ENCODE results near the gene FERMT3. TPM values are rescaled to one million over a fixed set of nuclear protein-coding genes. Genes with fewer than 3 reads are reported as not detected.

Gene FERMT3
- total and polyA plus RNA-seq, 2 of the 13 experiments (the other 11 are each of a cell fraction or from before 2014, with no cell fraction given) = 0.29 TPM; not detected in 1

GRCh38 chr11:64253043-64253442 lies 46.5 kb downstream of the FERMT3 start:
- Histone ChIP-seq H3K9me3 (ENCODE audit: low read length) (no peaks in the 10 kb centered on the region), H3K4me1 (ENCODE audit: insufficient read depth, low read length) (peaks cover 46% of the 10 kb centered on the region), H3K27ac (ENCODE audit: extremely low read length, insufficient read depth, low read length) (no peak overlapping the region), H4K20me1 (ENCODE audit: insufficient read depth, low read length) (no peaks in the 10 kb centered on the region), H3K27me3 (ENCODE audit: control insufficient read depth in 1 of 2, insufficient read depth in 2 of 2, low read length in 2 of 2) (no peaks in the 10 kb centered on the region; a peak in 1 of 5 replicates), H3K9ac (ENCODE audit: insufficient read depth, low read depth, low read length) (no peak overlapping the region), H3K36me3 (replicated peaks in 1 of 2; ENCODE audit: control insufficient read depth in 1 of 2, insufficient read depth in 2 of 2, low read length in 2 of 2) (peaks cover 5 to 10% of the 10 kb centered on the region in 2 experiments; a peak in 1 of 5 replicates), H3K4me3 (replicated peaks in 1 of 3; ENCODE audit: insufficient read depth in 1 of 3, low read depth in 2 of 3, low read length in 3 of 3) (no peak overlapping the region), H2AFZ (ENCODE audit: low read length) (no peak overlapping the region), H3K4me2 (ENCODE audit: low read depth, low read length) (no peak overlapping the region), H3K79me2 (ENCODE audit: insufficient read depth, low read length) (peaks cover 7% of the 10 kb centered on the region)
- intact Hi-C loops (cut with micrococcal nuclease; ENCODE audit: unreplicated experiment) = no loop called here
- no TSS peak for BruUV-seq (replicated peaks)
- CTCF ChIA-PET (ENCODE audit: low intra/inter-chr PET ratio, low total read pairs) = no interaction called here
- FAIRE-seq (no peak), ATAC-seq (no peak), DNase-seq (ENCODE audit: low spot score) (no peak)
- POLR2A ChIA-PET = interaction anchor here (1.3 to 2.1 kb wide), 2 partner anchors 12 to 52 kb away, joined by 6 to 7 read pairs; partner anchors contain the start of gene ESRRA
- in situ Hi-C loops (cut with HindIII; ENCODE audit: extremely low pct_ligation_motif_present, low pct_unique_long_range_greater_than_20kb) = no loop called here
- TF ChIP-seq NR1H2 (CRISPR knock-in tag; IDR thresholded peaks at IDR 0.05; ENCODE audit: borderline replicate concordance, low read depth) (no peak), ZNF629 (CRISPR knock-in tag; conservative IDR thresholded peaks at IDR 0.05) (peak; percentile 74), ZNF33B (CRISPR knock-in tag; IDR thresholded peaks at IDR 0.05) (no peak), KLF12 (CRISPR knock-in tag; IDR thresholded peaks at IDR 0.05; ENCODE audit: borderline replicate concordance) (no peak)
- 90% methylated on average over 3 of the region's 8 CpGs for WGBS (ENCODE audit: low lambda C conversion rate)

GRCh38 chr11:64253481-64253880 lies 47.0 kb downstream of the FERMT3 start:
- ATAC-seq = no peak
- Histone ChIP-seq H3K36me3 (replicated peaks in 1 of 2; ENCODE audit: control insufficient read depth in 1 of 2, insufficient read depth in 2 of 2, low read length in 2 of 2) (peaks cover 7 to 10% of the 10 kb centered on the region in 2 experiments; a peak in 3 of 5 replicates), H3K79me2 (ENCODE audit: insufficient read depth, low read length) (peaks cover 7% of the 10 kb centered on the region), H3K9me3 (ENCODE audit: low read length) (no peaks in the 10 kb centered on the region), H2AFZ (ENCODE audit: low read length) (no peak overlapping the region), H4K20me1 (ENCODE audit: insufficient read depth, low read length) (no peaks in the 10 kb centered on the region), H3K4me1 (ENCODE audit: insufficient read depth, low read length) (peaks cover 41% of the 10 kb centered on the region), H3K4me2 (ENCODE audit: low read depth, low read length) (no peak overlapping the region), H3K9ac (ENCODE audit: insufficient read depth, low read depth, low read length) (no peak overlapping the region), H3K27me3 (ENCODE audit: control insufficient read depth in 1 of 2, insufficient read depth in 2 of 2, low read length in 2 of 2) (no peaks in the 10 kb centered on the region; a peak in 1 of 5 replicates), H3K4me3 (replicated peaks in 1 of 3; ENCODE audit: insufficient read depth in 1 of 3, low read depth in 2 of 3, low read length in 3 of 3) (no peak overlapping the region), H3K27ac (ENCODE audit: extremely low read length, insufficient read depth, low read length) (no peak overlapping the region)
- WGBS (ENCODE audit: low lambda C conversion rate) = 94% methylated on average over 5 of the region's 5 CpGs
- CTCF ChIA-PET (ENCODE audit: low intra/inter-chr PET ratio, low total read pairs) = no interaction called here
- POLR2A ChIA-PET = no interaction called here
- intact Hi-C loops (cut with micrococcal nuclease; ENCODE audit: unreplicated experiment) = no loop called here
- no peak for TF ChIP-seq TCF12 (IDR thresholded peaks at IDR 0.05)
- TF ChIP-seq TCF12 (CRISPR knock-in tag; IDR thresholded peaks at IDR 0.05) = no peak
- no peak for TF ChIP-seq ZNF615 (CRISPR knock-in tag; IDR thresholded peaks at IDR 0.05; ENCODE audit: borderline replicate concordance)
- no peak for TF ChIP-seq KLF9 (CRISPR knock-in tag; IDR thresholded peaks at IDR 0.05; ENCODE audit: low read depth)
- TF ChIP-seq ZNF720 (CRISPR knock-in tag; IDR thresholded peaks at IDR 0.05) = no peak
- no peak for TF ChIP-seq PITX1 (CRISPR knock-in tag; IDR thresholded peaks at IDR 0.05)
- TF ChIP-seq ZNF326 (CRISPR knock-in tag; IDR thresholded peaks at IDR 0.05; ENCODE audit: borderline replicate concordance) = no peak
- TF ChIP-seq ZNF234 (CRISPR knock-in tag; conservative IDR thresholded peaks at IDR 0.05) = no peak
- TF ChIP-seq SUZ12 (IDR thresholded peaks at IDR 0.05; ENCODE audit: low read depth, low read length) = no peak
- no peak for TF ChIP-seq FOXA3 (CRISPR knock-in tag; IDR thresholded peaks at IDR 0.05)
- FAIRE-seq = no peak
- no TSS peak for BruUV-seq (replicated peaks)
- in situ Hi-C loops (cut with HindIII; ENCODE audit: extremely low pct_ligation_motif_present, low pct_unique_long_range_greater_than_20kb) = no loop called here
- no peak for DNase-seq (ENCODE audit: low spot score)
